ENCODE measurements around the gene DTNA. TPM values are rescaled to one million over a fixed set of nuclear protein-coding genes. Genes with fewer than 3 reads are reported as not detected.

DTNA gene
- total RNA-seq, 1 donor from 2014 or later: 21.8 TPM

DNA sequence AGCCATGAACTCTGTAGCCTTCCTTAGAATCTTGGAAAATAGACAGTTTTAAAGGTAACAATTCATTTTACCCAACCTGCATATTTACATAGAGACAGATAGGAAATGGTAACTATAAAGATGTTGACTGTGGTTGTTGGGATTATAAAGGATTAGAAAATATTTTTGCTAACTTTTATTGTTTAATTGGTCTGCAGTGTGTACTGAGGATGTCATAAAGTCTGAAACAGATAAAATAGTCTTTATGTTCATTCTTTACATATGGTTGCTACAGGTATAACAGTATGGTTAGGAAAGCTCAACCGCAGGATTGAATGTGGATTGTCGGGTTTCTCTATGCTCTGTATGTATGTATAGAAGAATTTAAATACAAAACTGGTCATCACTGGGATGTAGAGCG, 7.3 kb upstream of the DTNA start:
- Histone ChIP-seq H3K4me3 (no peak overlapping the region), H3K27me3 (no peaks in the 10 kb centered on the region), H3K36me3 (no peaks in the 10 kb centered on the region), H3K4me1 (peaks cover 4% of the 10 kb centered on the region), H3K9me3 (no peaks in the 10 kb centered on the region), H3K27ac (no peak overlapping the region)
- intact Hi-C loops (cut with DNase I): no loop called here
- ATAC-seq (no peak), DNase-seq (no peak)
- TF ChIP-seq, protein P1, sequence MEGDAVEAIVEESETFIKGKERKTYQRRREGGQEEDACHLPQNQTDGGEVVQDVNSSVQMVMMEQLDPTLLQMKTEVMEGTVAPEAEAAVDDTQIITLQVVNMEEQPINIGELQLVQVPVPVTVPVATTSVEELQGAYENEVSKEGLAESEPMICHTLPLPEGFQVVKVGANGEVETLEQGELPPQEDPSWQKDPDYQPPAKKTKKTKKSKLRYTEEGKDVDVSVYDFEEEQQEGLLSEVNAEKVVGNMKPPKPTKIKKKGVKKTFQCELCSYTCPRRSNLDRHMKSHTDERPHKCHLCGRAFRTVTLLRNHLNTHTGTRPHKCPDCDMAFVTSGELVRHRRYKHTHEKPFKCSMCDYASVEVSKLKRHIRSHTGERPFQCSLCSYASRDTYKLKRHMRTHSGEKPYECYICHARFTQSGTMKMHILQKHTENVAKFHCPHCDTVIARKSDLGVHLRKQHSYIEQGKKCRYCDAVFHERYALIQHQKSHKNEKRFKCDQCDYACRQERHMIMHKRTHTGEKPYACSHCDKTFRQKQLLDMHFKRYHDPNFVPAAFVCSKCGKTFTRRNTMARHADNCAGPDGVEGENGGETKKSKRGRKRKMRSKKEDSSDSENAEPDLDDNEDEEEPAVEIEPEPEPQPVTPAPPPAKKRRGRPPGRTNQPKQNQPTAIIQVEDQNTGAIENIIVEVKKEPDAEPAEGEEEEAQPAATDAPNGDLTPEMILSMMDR (IDR thresholded peaks at IDR 0.05): no peak

DNA sequence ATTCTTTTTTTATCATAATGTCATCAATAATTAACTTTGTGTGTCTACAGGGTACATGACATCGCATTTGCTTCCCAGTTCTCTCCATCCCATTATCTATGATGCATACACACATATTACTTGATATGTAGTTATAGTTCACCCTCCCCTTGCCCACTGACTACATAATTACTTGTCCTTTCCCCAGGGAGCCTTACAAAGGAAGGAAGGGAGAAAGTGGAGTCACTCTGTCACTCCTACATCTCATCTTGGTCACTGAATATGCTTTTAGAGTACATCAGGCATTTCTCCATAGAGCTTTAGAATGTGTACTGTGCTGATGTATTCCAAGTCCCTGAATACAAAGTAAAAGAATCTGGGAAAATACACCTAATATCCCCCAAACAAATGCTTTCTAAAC, 6.0 kb upstream of the DTNA start:
- ATAC-seq (no peak), DNase-seq (no peak)
- TF ChIP-seq, protein P1 (IDR thresholded peaks at IDR 0.05): no peak
- H3K36me3 ChIP-seq: no peaks in the 10 kb centered on the region
- peaks cover 4% of the 10 kb centered on the region for H3K4me1 ChIP-seq
- H3K4me3 ChIP-seq: no peak overlapping the region
- no peaks in the 10 kb centered on the region for H3K9me3 ChIP-seq
- H3K27me3 ChIP-seq: no peaks in the 10 kb centered on the region
- no peak overlapping the region for H3K27ac ChIP-seq
- intact Hi-C loops (cut with DNase I): no loop called here

DNA sequence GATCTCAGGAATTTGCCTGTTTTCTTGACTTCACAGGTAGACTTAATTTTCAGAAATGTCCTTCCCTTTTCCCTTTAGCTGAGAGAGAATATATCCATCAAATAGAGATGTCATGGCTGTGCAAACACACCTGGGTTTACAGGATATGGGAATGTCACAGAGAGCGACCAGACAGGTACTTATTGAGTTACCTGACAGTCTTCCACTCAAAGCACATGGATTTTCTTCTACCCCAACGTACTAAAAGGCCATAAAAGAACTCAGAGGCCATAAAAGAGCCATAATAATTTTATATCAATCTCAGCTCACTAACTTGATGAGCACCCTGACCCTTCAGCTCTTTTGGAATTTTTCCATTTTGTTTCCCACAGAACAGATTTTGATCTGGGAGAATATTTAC, 5.3 kb upstream of the DTNA start:
- ATAC-seq (no peak), DNase-seq (no peak)
- no peak overlapping the region for H3K27ac ChIP-seq
- TF ChIP-seq, protein P1 (IDR thresholded peaks at IDR 0.05): no peak
- H3K4me1 ChIP-seq: peaks cover 4% of the 10 kb centered on the region
- H3K36me3 ChIP-seq: no peaks in the 10 kb centered on the region
- H3K27me3 ChIP-seq: no peaks in the 10 kb centered on the region
- intact Hi-C loops (cut with DNase I): no loop called here
- no peaks in the 10 kb centered on the region for H3K9me3 ChIP-seq
- no peak overlapping the region for H3K4me3 ChIP-seq

DNA sequence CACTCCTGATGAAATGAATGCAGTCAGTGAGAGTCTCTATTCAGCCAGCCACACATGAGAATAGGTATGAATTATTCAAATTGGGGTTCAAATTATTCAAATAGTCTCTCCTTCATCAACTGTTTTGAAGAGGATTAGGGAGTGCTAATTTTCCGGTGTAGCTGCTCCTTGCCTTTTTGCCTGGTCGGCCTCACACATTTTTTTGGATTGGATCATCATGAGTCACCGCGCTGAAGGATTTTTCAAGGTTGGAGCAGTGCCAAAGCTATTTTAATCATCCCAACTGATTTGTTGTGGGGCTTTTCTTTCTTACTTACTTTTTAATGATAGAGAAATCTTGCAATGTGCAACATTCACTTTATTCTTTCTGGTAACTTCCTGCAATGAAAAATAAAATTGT, 2.4 kb upstream of the DTNA start:
- Histone ChIP-seq H3K27ac (no peak overlapping the region), H3K4me3 (no peak overlapping the region)
- intact Hi-C loops (cut with DNase I): no loop called here

DNA sequence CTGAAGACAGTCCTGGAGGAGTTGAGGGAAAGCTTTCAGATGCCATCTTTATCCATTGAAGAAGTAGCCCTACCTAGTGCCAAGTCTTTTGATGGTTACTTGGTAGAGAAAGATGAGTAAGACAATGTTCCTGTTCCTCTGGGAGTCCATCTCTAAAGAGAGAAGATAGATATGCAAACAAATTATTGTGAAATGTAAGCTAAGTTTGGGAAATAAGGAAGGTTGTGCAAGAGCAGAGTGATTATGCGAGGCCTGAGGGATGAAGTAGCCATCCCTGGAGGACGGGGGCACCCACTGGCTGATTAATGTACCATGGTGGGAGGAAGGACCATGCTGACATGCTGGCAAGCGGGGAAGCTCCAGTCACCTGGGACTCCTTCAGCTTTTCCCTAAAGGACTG, 994 bp upstream of the DTNA start:
- H3K36me3 ChIP-seq: no peaks in the 10 kb centered on the region
- TF ChIP-seq, protein P1 (IDR thresholded peaks at IDR 0.05): no peak
- intact Hi-C loops (cut with DNase I): no loop called here
- H3K4me1 ChIP-seq: peaks cover 4% of the 10 kb centered on the region
- no peak overlapping the region for H3K4me3 ChIP-seq
- ATAC-seq: peak; percentile 77
- no peaks in the 10 kb centered on the region for H3K27me3 ChIP-seq
- DNase-seq: no peak
- H3K9me3 ChIP-seq: no peaks in the 10 kb centered on the region
- H3K27ac ChIP-seq: peak overlapping the region; percentile 47

More for the DNA sequence above, 2.4 kb upstream of the DTNA start:
- H3K4me1 ChIP-seq: peaks cover 4% of the 10 kb centered on the region
- H3K36me3 ChIP-seq: no peaks in the 10 kb centered on the region
- H3K27me3 ChIP-seq: no peaks in the 10 kb centered on the region
- ATAC-seq: peak; percentile 37
- DNase-seq: no peak
- no peaks in the 10 kb centered on the region for H3K9me3 ChIP-seq
- TF ChIP-seq, protein P1 (IDR thresholded peaks at IDR 0.05): no peak

DNA sequence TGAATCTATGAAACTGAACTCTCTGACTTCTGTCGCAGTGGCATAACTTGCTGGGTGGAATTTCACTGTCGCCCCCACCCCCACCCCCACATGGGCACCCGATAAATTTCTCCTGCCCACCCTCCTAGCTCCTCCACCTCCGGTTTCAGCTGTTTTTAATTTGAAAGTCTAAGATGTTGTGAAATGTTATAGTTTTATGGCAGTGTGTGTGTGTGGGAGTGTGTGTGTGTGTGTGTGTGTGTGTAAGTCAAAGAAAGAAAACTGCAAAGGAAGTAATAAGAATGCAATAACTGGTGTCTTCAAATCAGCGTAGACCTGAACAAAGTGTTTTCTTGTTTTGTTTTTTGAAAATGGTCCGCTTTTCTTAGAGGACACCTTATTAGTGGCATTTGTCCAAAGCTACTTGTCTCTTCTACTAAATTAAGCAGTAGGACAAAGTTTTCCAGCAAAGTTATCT, 388 bp downstream of the DTNA start:
- intact Hi-C loops (cut with DNase I): no loop called here
- Histone ChIP-seq H3K4me1 (peaks cover 4% of the 10 kb centered on the region), H3K27ac (peak overlapping the region; percentile 47), H3K4me3 (peak overlapping the region; percentile 9), H3K36me3 (no peaks in the 10 kb centered on the region), H3K9me3 (no peaks in the 10 kb centered on the region), H3K27me3 (no peaks in the 10 kb centered on the region)
- TF ChIP-seq, protein P1 (IDR thresholded peaks at IDR 0.05): no peak
- ATAC-seq (no peak), DNase-seq (no peak)

Data from upper lobe of right lung (tissue), 1 donor.